Measurements from ENCODE around the gene IL1RAPL2.

DNA sequence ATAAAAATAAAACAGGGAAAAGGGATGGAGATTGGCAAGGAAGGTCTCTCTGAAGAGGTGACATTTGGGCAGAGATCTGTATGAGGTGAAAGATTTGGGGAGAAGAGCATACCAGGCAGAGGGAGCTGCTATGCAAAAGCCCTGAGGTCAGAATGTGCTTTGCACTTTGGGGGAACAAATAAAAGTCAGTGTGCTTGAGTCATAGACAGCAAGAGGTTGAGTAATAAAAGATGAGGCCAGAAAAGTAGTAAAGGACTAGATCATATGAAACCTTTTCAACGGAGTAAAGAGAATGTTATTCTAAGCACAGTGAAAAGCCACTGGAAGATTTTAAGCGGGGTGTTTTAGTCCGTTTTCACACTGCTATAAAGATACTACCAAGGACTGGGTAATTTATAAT is 731.0 kb downstream of the IL1RAPL2 start:
- TF ChIP-seq, protein P1, sequence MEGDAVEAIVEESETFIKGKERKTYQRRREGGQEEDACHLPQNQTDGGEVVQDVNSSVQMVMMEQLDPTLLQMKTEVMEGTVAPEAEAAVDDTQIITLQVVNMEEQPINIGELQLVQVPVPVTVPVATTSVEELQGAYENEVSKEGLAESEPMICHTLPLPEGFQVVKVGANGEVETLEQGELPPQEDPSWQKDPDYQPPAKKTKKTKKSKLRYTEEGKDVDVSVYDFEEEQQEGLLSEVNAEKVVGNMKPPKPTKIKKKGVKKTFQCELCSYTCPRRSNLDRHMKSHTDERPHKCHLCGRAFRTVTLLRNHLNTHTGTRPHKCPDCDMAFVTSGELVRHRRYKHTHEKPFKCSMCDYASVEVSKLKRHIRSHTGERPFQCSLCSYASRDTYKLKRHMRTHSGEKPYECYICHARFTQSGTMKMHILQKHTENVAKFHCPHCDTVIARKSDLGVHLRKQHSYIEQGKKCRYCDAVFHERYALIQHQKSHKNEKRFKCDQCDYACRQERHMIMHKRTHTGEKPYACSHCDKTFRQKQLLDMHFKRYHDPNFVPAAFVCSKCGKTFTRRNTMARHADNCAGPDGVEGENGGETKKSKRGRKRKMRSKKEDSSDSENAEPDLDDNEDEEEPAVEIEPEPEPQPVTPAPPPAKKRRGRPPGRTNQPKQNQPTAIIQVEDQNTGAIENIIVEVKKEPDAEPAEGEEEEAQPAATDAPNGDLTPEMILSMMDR (IDR thresholded peaks at IDR 0.05; ENCODE audit: insufficient read depth, low read length, poor library complexity, severe bottlenecking), result no peak
- TF ChIP-seq EZH2phosphoT487 (conservative IDR thresholded peaks at IDR 0.05; ENCODE audit: low read length), result no peak

Measured in SU-DHL-6 (cell line).